Ovary (tissue), 3 donors: ENCODE measurements around the gene TMEM200A.

Source experiments
- CTCF ChIP-seq, 3 donors: fragments of 450-650 bp in 2 of 3; fragments of 200-600 bp in 1 of 3; IDR thresholded peaks; one replicate each; pipeline versions ENCODE4 v1.5.1 to v1.8.0; 2016 to 2022; ENCODE audit warnings: antibody characterized with exemption in 3 of 3, mild to moderate bottlenecking in 1 of 3
- POLR2A ChIP-seq: fragments of 450-650 bp; IDR thresholded peaks from one replicate; pipeline ENCODE4 v1.6.1; 2017; ENCODE audit warnings: antibody characterized with exemption, mild to moderate bottlenecking, moderate library complexity
- donor health status: DM: no; HTN: no; CAD: no.

- TF ChIP-seq CTCF (IDR thresholded peaks at IDR 0.05): no peak
- no peak for TF ChIP-seq POLR2A
These were observed 95.1 kb downstream of the TMEM200A start for GRCh38 chr6:130460934-130461333.
